CD4-positive, alpha-beta T cell (primary cell): ENCODE measurements around the gene CMIP. TPM values are rescaled to one million over a fixed set of nuclear protein-coding genes. Genes with fewer than 3 reads are reported as not detected.
"Not testable (repeated sequence)": the region's sequence is repeated elsewhere in the genome, so short reads cannot be mapped to it uniquely, and the experiment has no call there.

Experiments used
- ATAC-seq: fragments of 200-7000 bp; cut with Tn5 transposase; one replicate; pipeline ENCODE4 v1.10.0; 2022; ENCODE audit warnings: mild to moderate bottlenecking; ENCODE audit not compliant: poor library complexity
- CTCF ChIA-PET: fragments of 350-600 bp; sonication (Branson Sonifier 250); formaldehyde crosslinking; loops from one replicate; lab custom pipeline; 2021; ENCODE audit warnings: antibody characterized with exemption, inconsistent platforms; lab: Charles Lee
- POLR2A ChIA-PET: fragments of 350-600 bp; sonication (Branson Sonifier 250); formaldehyde crosslinking; loops from one replicate; lab custom pipeline; 2021; ENCODE audit warnings: antibody characterized with exemption, inconsistent platforms; lab: Charles Lee
- DNase-seq, 14 experiments: peaks; one replicate each; pipeline ENCODE4 v3.0.0-alpha.2; 2013 to 2020; ENCODE audit warnings: mixed read lengths in 2 of 14
- H3K27ac ChIP-seq, 2 donors: one replicate each; pipeline versions ENCODE4 v1.5.1 to v1.7.0; 2013; ENCODE audit warnings: low read length in 2 of 2, low read depth in 1 of 2, mild to moderate bottlenecking in 1 of 2
- H3K27me3 ChIP-seq, 2 experiments: 1 replicate in 1 of 2; 2 replicates in 1 of 2; pipeline versions ENCODE4 v1.6.1 to v1.7.0; 2013; ENCODE audit warnings: low read length in 2 of 2, control low read depth in 1 of 2, mild to moderate bottlenecking in 1 of 2, moderate library complexity in 1 of 2; ENCODE audit not compliant: insufficient read depth in 2 of 2, control insufficient read depth in 1 of 2
- H3K36me3 ChIP-seq: one replicate; pipeline ENCODE4 v1.6.1; 2013; ENCODE audit warnings: low read length, control low read depth; ENCODE audit not compliant: insufficient read depth
- H3K4me1 ChIP-seq: one replicate; pipeline ENCODE4 v1.6.1; 2013; ENCODE audit warnings: low read length, control low read depth; ENCODE audit not compliant: insufficient read depth
- H3K4me3 ChIP-seq: one replicate; pipeline ENCODE4 v1.5.1; 2013; ENCODE audit warnings: mild to moderate bottlenecking, low read length, moderate library complexity
- H3K9me3 ChIP-seq, 2 experiments: 1 replicate in 1 of 2; 2 replicates in 1 of 2; pipeline versions ENCODE4 v1.6.1 to v1.7.0; 2013; ENCODE audit warnings: low read length in 2 of 2, mild to moderate bottlenecking in 2 of 2, control low read depth in 1 of 2, moderate library complexity in 1 of 2; ENCODE audit not compliant: control insufficient read depth in 1 of 2, insufficient read depth in 1 of 2
- H3K27ac Mint-ChIP-seq: one replicate; pipeline ENCODE4 v1.8.0; 2020; ENCODE audit warnings: mixed read lengths
- H3K27me3 Mint-ChIP-seq: one replicate; pipeline ENCODE4 v1.8.0; 2021; ENCODE audit warnings: mixed read lengths
- H3K36me3 Mint-ChIP-seq: one replicate; pipeline ENCODE4 v1.8.0; 2021; ENCODE audit warnings: low read depth, mixed read lengths
- H3K4me1 Mint-ChIP-seq: one replicate; pipeline ENCODE4 v1.8.0; 2021; ENCODE audit warnings: low read depth, mixed read lengths
- H3K4me3 Mint-ChIP-seq: one replicate; pipeline ENCODE4 v1.8.0; 2020; ENCODE audit warnings: mild to moderate bottlenecking, mixed read lengths
- H3K9me3 Mint-ChIP-seq: one replicate; pipeline ENCODE4 v1.8.0; 2020; ENCODE audit warnings: mixed read lengths
- CTCF ChIP-seq: fragments of 200-600 bp; IDR thresholded peaks from one replicate; pipeline ENCODE4 v1.8.0; 2022; ENCODE audit warnings: antibody characterized with exemption, mild to moderate bottlenecking
- intact Hi-C, 2 experiments: fragments of 100-400 bp; cut with DNase I in 1 of 2; cut with micrococcal nuclease in 1 of 2; formaldehyde crosslinking; loops; one replicate each; pipeline versions ENCODE4 v1.15.1 to v1.9.0; 2023 to 2025; cut with DNase I, micrococcal nuclease
- total RNA-seq, 174 experiments: library from RNA in 2 of 174; stranded (reverse) in 2 of 174; gene quantifications; one replicate each; pipeline ENCODE4 v1.2.3 and lab custom pipeline; 2021 to 2026

CMIP gene
- total RNA-seq, 2 experiments from 2014 or later: 33.5 to 35.3 TPM

GRCh38 chr16:81739503-81739902 is 294.9 kb downstream of the CMIP start:
- ATAC-seq (no peak), DNase-seq (no peak)
- ChIA-PET POLR2A (no interaction called here), CTCF (interaction anchor here (1.5 kb wide), 1 partner anchor 9 kb away, joined by 4 read pairs; no protein-coding TSS in a partner anchor)
- intact Hi-C loops: loop anchor here (5.0 kb wide), 4 partner anchors 337 to 732 kb away; partner anchors contain the start of genes ATMIN (in 1 of the 2), CENPN (in 1 of the 2) and CMC2 (in 1 of the 2)
- Mint-ChIP-seq H3K36me3 (no peaks in the 10 kb centered on the region), H3K4me3 (no peak overlapping the region), H3K9me3 (no peaks in the 10 kb centered on the region), H3K4me1 (peaks cover 8% of the 10 kb centered on the region), H3K27ac (no peak overlapping the region), H3K27me3 (no peaks in the 10 kb centered on the region)
- peaks cover 24% of the 10 kb centered on the region for H3K4me1 ChIP-seq
- H3K4me3 ChIP-seq: no peak overlapping the region
- no peak overlapping the region for H3K27ac ChIP-seq
- TF ChIP-seq CTCF: no peak
- no peaks in the 10 kb centered on the region for H3K9me3 ChIP-seq
- H3K27me3 ChIP-seq: no peaks in the 10 kb centered on the region
- H3K36me3 ChIP-seq: no peaks in the 10 kb centered on the region

DNA sequence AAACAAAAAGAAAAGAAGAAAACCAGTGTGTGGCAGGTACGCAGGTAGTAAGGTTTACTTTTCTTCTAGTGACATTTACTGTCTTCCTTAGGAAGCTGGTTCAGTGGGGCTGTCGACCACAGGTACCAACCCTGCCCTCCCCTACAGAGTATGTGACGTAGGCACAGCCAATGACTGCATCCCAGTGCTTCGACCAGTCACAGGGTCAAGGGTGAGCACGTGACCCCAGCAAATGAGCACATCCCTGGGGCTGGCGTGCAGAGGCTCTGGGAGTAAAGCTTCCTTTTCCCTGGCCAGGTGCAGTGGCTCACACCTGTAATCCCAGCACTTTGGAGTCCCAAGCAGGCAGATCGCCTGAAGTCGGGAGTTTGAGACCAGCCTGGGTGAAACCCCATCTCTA is 295.6 kb downstream of the CMIP start:
- CTCF ChIA-PET: interaction anchor here (1.5 kb wide), 1 partner anchor 10 kb away, joined by 4 read pairs; no protein-coding TSS in a partner anchor
- Mint-ChIP-seq H3K4me1 (peaks cover 8% of the 10 kb centered on the region), H3K4me3 (no peak overlapping the region), H3K9me3 (no peaks in the 10 kb centered on the region), H3K36me3 (no peaks in the 10 kb centered on the region), H3K27me3 (no peaks in the 10 kb centered on the region), H3K27ac (no peak overlapping the region)
- POLR2A ChIA-PET: no interaction called here
- peaks cover 24% of the 10 kb centered on the region for H3K4me1 ChIP-seq
- H3K27me3 ChIP-seq: no peaks in the 10 kb centered on the region
- no peak overlapping the region for H3K4me3 ChIP-seq
- intact Hi-C loops: no loop called here
- no peak for ATAC-seq
- TF ChIP-seq CTCF: no peak
- no peaks in the 10 kb centered on the region for H3K9me3 ChIP-seq
- no peaks in the 10 kb centered on the region for H3K36me3 ChIP-seq
- no peak overlapping the region for H3K27ac ChIP-seq
- no peak for DNase-seq

GRCh38 chr16:81741430-81741770 is 296.8 kb downstream of the CMIP start:
- POLR2A ChIA-PET, H3K27ac ChIP-seq, H3K9me3 ChIP-seq, intact Hi-C loops, H3K27ac Mint-ChIP-seq, CTCF ChIA-PET, H3K4me3 Mint-ChIP-seq, H3K27me3 ChIP-seq, ATAC-seq, H3K4me3 ChIP-seq, H3K9me3 Mint-ChIP-seq, H3K36me3 Mint-ChIP-seq, H3K36me3 ChIP-seq, H3K27me3 Mint-ChIP-seq, DNase-seq: not testable (repeated sequence)
- peaks cover 34% of the 10 kb centered on the region for H3K4me1 ChIP-seq
- H3K4me1 Mint-ChIP-seq: peaks cover 17% of the 10 kb centered on the region

DNA sequence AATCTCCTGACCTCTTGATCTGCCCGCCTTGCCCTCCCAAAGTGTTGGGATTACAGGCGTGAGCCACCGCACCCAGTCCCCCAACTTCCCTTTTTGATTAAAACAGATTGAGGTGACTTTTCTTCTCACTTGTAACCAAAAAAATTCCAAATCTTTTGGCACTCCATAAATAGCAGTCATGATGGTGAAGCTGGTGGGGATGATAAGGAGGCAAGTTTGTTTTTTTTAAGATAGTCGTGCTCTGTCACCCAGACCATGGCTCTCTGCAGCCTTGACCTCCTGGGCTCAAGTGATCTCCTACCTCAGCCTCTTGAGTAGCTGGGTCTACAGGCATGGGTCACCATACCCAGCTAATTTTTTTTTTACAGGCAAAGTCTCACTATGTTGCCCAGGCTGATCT is 299.8 kb downstream of the CMIP start:
- ATAC-seq: no peak

More for the DNA sequence above, 299.8 kb downstream of the CMIP start:
- Mint-ChIP-seq H3K4me1 (peaks cover 10% of the 10 kb centered on the region), H3K4me3 (no peak overlapping the region), H3K9me3 (no peaks in the 10 kb centered on the region), H3K27ac (no peak overlapping the region), H3K36me3 (no peaks in the 10 kb centered on the region), H3K27me3 (no peaks in the 10 kb centered on the region)
- Histone ChIP-seq H3K36me3 (no peaks in the 10 kb centered on the region), H3K4me1 (peaks cover 23% of the 10 kb centered on the region), H3K27me3 (no peaks in the 10 kb centered on the region), H3K27ac (no peak overlapping the region), H3K4me3 (no peak overlapping the region), H3K9me3 (no peaks in the 10 kb centered on the region)
- no peak for TF ChIP-seq CTCF
- DNase-seq: no peak
- POLR2A ChIA-PET: no interaction called here
- intact Hi-C loops: loop anchor here in 1 of 2 experiments (2.0 kb wide), 1 partner anchor 430 kb away; the partner anchor contains the start of gene GAN
- CTCF ChIA-PET: interaction anchor here (1.4 kb wide), 1 partner anchor 121 kb away, joined by 4 read pairs; no protein-coding TSS in a partner anchor
